Myocyte (in vitro differentiated cells): ENCODE measurements around the gene MRC2. TPM values are rescaled to one million over a fixed set of nuclear protein-coding genes. Genes with fewer than 3 reads are reported as not detected.

Experiments used
- DNase-seq: peaks from one replicate; pipeline ENCODE4 v3.0.0-alpha.2; 2012; ENCODE audit warnings: low read depth
- total RNA-seq: library from RNA; depleted of rRNA; stranded (reverse); fragments of >200 nt; gene quantifications from 2 replicates; pipeline ENCODE4 v1.2.3, GENCODE V29; 2014

MRC2 gene
- total RNA-seq, 1 donor from 2014 or later, result 143 TPM

GRCh38 chr17:62614142-62614541, 13.3 kb upstream of the MRC2 start:
- DNase-seq, result peak; percentile 86

- no peak for DNase-seq
Observed at GRCh38 chr17:62615503-62615902, 12.0 kb upstream of the MRC2 start.

GRCh38 chr17:62616993-62617893, 10.2 kb upstream of the MRC2 start:
- peak; percentile 85 for DNase-seq

GRCh38 chr17:62617894-62618472, 9.5 kb upstream of the MRC2 start:
- DNase-seq, result peak; percentile 64

GRCh38 chr17:62618647-62619416, 8.6 kb upstream of the MRC2 start:
- no peak for DNase-seq

- no peak for DNase-seq
Observed at GRCh38 chr17:62619417-62620155, 7.9 kb upstream of the MRC2 start.

- DNase-seq, result no peak
Observed at GRCh38 chr17:62621223-62621622, 6.2 kb upstream of the MRC2 start.

GRCh38 chr17:62625184-62625869, 2.1 kb upstream of the MRC2 start:
- DNase-seq, result no peak

- no peak for DNase-seq
Observed at GRCh38 chr17:62625870-62626200, 1.6 kb upstream of the MRC2 start.

GRCh38 chr17:62626719-62627218, 701 bp upstream of the MRC2 start:
- DNase-seq, result peak; percentile 65

- peak; percentile 62 for DNase-seq
Observed at GRCh38 chr17:62627904-62628633, 599 bp downstream of the MRC2 start.

GRCh38 chr17:62628831-62629555, 1.5 kb downstream of the MRC2 start:
- peak; percentile 53 for DNase-seq

- DNase-seq, result no peak
Observed at GRCh38 chr17:62629556-62630364, 2.3 kb downstream of the MRC2 start.

GRCh38 chr17:62630365-62631085, 3.1 kb downstream of the MRC2 start:
- DNase-seq, result no peak

- DNase-seq, result no peak
Observed at GRCh38 chr17:62631086-62631935, 3.8 kb downstream of the MRC2 start.
